Brain microvascular endothelial cell (primary cell): ENCODE measurements around the gene ERC2.

Experiments used
- DNase-seq: peaks from one replicate; pipeline ENCODE4 v3.0.0-alpha.2; 2020
- H3K27ac ChIP-seq: fragments of 250-450 bp; sonication (Bioruptor Pico); 2 replicates; pipeline ENCODE4 v1.5.1; 2020; ENCODE audit warnings: mild to moderate bottlenecking, moderate library complexity
- H3K27me3 ChIP-seq: fragments of 250-450 bp; sonication (Bioruptor Pico); replicated peaks from 2 replicates; pipeline ENCODE4 v1.5.1; 2020; ENCODE audit warnings: mild to moderate bottlenecking
- H3K36me3 ChIP-seq: fragments of 250-450 bp; sonication (Bioruptor Pico); replicated peaks from 2 replicates; pipeline ENCODE4 v1.5.1; 2020; ENCODE audit warnings: mild to moderate bottlenecking
- H3K4me3 ChIP-seq: 2 replicates; pipeline ENCODE4 v1.5.1; 2011; ENCODE audit warnings: low read depth, mild to moderate bottlenecking, control low read depth, low read length, moderate library complexity
- CTCF ChIP-seq: IDR thresholded peaks from 2 replicates; pipeline ENCODE4 v1.5.1; 2011; ENCODE audit warnings: low read depth, mild to moderate bottlenecking, moderate library complexity, low read length, control low read depth, inconsistent platforms; ENCODE audit errors: missing control alignments
- in situ Hi-C: cut with HindIII; loops from 2 replicates; pipeline ENCODE4 v1.10.0; 2017; ENCODE audit warnings: low sequenced_read_pairs, low pct_ligation_motif_present

Gene ERC2

GRCh38 chr3:55813268-55814097, 654.8 kb downstream of the ERC2 start:
- Histone ChIP-seq H3K27me3 (no peaks in the 10 kb centered on the region), H3K27ac (no peak overlapping the region), H3K36me3 (no peaks in the 10 kb centered on the region), H3K4me3 (no peak overlapping the region)
- DNase-seq: no peak
- TF ChIP-seq CTCF: no peak
- in situ Hi-C loops: no loop called here

- in situ Hi-C loops: no loop called here
- no peak for TF ChIP-seq CTCF
- Histone ChIP-seq H3K27ac (no peak overlapping the region), H3K36me3 (no peaks in the 10 kb centered on the region), H3K4me3 (no peak overlapping the region), H3K27me3 (no peaks in the 10 kb centered on the region)
- no peak for DNase-seq
Observed at GRCh38 chr3:55812394-55813013, 655.8 kb downstream of the ERC2 start.

DNA sequence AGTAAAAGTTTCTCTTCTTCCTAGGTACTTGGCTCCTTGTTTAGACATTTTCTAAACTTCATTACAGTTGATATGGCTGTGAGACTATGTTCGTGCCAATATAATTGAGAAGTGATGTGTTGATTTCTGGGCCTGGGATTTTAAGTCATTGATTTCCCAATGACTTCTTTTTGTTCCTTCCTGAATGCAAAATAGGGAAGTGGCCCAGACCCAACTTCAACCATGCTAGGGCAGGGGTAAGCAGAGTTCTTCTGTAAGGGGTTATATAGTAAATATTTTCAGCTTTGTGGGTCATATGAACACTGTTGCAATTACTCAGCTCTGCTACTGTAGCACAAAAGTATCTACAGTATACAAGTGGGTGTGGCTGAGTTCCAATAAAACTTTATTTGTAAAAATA, 661.1 kb downstream of the ERC2 start:
- H3K27me3 ChIP-seq: no peaks in the 10 kb centered on the region
- no peaks in the 10 kb centered on the region for H3K36me3 ChIP-seq
- DNase-seq: no peak
- in situ Hi-C loops: no loop called here
- no peak overlapping the region for H3K4me3 ChIP-seq
- H3K27ac ChIP-seq: no peak overlapping the region
- no peak for TF ChIP-seq CTCF

GRCh38 chr3:55805169-55805568, 663.1 kb downstream of the ERC2 start:
- no peak for TF ChIP-seq CTCF
- in situ Hi-C loops: no loop called here
- Histone ChIP-seq H3K4me3 (no peak overlapping the region), H3K27ac (no peak overlapping the region), H3K36me3 (no peaks in the 10 kb centered on the region), H3K27me3 (no peaks in the 10 kb centered on the region)
- DNase-seq: no peak

DNA sequence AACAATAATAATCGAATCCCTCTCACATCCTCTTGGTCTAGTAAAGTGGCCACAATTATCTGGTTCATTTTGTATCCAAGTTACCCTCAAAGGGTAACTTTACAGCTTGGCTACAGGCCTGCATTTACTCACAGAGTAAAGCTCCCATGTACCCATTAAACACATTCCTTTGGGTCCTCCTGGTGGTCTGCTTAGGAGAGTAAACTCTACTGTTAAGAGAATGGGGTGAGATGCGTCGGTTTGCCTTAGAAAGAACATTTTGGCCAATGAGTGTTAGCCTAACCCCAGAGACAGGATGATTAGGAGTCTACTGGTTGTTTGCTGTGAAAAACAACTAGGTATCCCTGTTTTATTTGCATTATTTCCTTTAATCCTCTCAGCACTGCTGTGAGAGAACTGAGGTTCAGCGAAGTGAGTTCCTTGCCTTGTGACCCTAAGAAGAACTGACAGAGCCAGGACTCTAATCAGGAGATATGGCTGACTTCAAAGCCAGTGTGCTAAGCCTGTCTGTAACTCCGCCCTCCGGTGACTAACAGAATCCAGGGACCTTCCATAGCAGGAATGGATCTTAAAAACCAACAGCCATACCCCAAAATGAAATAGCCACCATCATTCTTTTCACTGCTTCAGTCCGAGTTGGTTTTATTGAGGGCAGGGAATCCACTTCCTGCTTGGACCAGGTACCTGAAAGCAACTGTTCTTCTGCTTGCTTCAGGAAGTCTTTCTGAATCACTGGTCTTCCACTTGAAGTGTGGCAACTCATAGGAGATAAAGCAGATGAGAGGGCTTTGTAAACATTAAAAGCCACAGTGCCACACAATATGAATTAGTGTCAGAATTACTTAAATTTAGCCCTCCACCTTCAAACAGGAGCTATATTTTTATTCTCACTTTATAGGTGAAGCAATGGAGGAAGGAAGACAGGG, 663.8 kb downstream of the ERC2 start:
- DNase-seq: no peak
- Histone ChIP-seq H3K27ac (no peak overlapping the region), H3K27me3 (no peaks in the 10 kb centered on the region), H3K36me3 (no peaks in the 10 kb centered on the region), H3K4me3 (no peak overlapping the region)
- no peak for TF ChIP-seq CTCF
- in situ Hi-C loops: no loop called here
